ENCODE data around the gene TRIML1. TPM values are rescaled to one million over a fixed set of nuclear protein-coding genes. Genes with fewer than 3 reads are reported as not detected.
"Not testable (repeated sequence)": the region's sequence is repeated elsewhere in the genome, so short reads cannot be mapped to it uniquely, and the experiment has no call there.

TRIML1 gene
- total RNA-seq, 1 experiment from 2014 or later, result not detected

GRCh38 chr4:188147776-188148175 is 8.5 kb downstream of the TRIML1 start:
- DNase-seq (ENCODE audit: low read depth), result no peak

DNA sequence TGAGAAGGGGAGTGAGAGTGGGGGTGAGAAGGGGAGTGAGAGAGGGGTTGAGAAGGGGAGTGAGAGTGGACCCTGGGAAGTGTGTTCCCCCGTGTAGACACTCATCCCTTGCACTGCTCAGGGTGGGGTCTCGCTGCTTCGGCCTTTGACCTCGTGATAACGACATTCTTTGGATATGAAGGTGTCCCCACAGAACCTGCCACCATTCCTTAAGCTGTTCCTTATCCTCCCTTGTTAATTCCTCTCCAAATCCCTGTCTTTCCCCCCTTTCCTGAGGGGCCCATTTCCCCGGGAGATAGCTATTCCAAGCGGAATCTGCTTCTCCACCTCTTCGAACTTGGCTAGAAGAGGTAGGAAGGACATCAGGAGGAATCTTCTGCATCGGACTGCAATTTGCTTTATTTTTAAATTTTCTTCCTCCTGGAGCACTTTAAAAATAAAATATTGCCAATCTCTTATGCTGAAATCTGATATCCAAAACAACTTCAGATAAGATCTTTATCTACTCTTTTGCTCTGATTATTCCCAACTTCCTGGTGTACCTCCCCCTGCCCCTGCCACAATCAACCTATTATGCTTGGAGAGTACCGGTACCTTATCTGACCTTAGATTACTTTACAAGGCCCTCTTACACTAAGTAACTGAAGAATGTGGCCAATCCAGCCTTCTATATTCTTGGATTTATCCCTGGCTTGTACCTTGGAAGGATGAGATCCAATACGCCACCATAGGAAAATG is 15.6 kb downstream of the TRIML1 start:
- no peak for DNase-seq (ENCODE audit: low read depth)

- DNase-seq (ENCODE audit: low read depth), result no peak
These were observed 19.1 kb downstream of the TRIML1 start for GRCh38 chr4:188158336-188158735.

GRCh38 chr4:188159513-188160226 is 20.4 kb downstream of the TRIML1 start:
- DNase-seq (ENCODE audit: low read depth), result not testable (repeated sequence)

GRCh38 chr4:188160406-188160805 is 21.2 kb downstream of the TRIML1 start:
- DNase-seq (ENCODE audit: low read depth), result no peak

DNA sequence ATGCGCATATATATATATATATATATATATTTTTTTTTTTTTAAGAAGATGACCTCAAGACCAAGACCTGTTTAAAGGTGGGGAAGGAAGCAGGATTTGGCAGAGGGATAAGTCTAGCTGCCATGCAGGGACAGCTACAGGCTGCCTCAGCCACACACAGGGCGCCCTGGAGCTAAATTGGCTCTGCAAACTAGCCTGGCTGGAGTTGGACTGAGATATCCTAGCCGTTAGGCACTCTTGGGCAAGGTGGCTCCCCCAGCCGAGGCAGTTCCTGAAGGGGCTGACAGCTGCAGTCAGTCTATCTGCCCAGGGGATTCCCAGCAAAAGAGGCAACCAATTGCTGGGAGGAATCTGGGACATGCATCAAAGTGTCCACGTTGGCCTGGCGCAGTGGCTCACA is 21.9 kb downstream of the TRIML1 start:
- no peak for DNase-seq (ENCODE audit: low read depth)

DNA sequence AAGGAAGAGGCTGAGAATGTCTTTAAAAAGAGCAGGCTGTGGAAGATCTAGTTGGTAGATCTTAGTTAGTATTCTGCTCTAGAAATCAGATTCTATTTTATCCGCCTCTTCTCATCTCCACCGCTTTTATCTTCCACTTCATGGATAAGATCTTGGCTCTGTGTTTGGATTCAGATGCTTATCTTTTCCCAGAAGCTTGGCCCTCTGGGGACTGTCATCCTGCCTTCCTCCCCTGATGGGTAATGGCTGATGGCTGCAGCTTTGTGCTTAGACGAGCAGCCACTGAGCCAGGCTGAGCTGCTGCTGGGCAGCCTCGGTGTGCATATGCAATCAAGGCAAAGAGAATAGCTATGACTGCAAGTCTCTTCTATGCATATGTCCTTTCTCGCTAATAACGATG is 23.5 kb downstream of the TRIML1 start:
- no peak for DNase-seq (ENCODE audit: low read depth)

DNA sequence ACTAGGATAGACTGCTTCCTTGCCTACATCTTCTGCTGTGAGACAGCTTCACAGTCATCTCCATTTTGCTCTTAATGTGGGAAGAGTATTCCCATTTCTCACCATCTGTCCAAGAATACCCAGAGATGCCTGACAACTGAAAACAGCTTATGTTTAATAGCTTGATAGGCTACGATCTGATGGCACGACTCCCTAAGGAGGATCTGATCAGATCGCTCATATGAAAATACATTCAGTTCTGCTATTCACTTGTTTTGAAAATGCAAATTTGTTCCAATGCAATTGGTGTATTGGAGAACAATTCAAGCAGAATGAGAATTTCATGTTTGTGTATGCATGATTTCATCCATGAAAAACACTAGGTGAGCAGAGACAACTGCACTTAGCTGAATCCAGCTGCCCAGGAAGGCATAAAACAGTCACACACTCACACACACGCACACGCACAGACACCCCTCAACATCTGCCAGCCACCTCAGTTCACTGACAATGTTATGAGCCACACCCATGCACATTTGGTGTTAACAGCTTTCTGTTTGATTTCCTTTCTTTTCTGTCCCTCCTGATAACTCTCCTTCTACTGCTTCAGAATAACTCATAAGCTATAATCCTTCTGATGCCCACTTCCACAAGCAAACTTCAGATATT is 29.6 kb downstream of the TRIML1 start:
- DNase-seq (ENCODE audit: low read depth), result no peak

GRCh38 chr4:188171551-188171950 is 32.3 kb downstream of the TRIML1 start:
- DNase-seq (ENCODE audit: low read depth), result no peak

DNA sequence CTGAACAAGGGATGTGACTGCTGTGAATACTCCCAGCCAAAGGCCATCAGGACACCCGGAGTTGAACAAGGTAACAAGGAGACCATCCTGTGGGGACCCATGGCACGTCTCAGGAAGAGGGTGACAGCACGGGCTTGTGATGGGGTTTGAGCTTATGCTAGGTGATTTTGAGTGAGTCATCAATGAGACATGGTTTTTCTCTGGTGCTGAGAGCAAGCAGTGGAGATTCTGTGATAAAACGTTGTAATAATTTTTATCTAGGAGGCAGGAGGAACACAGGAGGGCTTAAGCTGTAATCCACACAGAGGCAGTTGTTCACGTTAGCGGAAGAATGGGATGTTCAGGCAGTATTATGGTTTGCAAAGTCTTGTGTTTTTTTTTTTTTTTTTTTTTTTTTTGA is 36.0 kb downstream of the TRIML1 start:
- no peak for DNase-seq (ENCODE audit: low read depth)

DNA sequence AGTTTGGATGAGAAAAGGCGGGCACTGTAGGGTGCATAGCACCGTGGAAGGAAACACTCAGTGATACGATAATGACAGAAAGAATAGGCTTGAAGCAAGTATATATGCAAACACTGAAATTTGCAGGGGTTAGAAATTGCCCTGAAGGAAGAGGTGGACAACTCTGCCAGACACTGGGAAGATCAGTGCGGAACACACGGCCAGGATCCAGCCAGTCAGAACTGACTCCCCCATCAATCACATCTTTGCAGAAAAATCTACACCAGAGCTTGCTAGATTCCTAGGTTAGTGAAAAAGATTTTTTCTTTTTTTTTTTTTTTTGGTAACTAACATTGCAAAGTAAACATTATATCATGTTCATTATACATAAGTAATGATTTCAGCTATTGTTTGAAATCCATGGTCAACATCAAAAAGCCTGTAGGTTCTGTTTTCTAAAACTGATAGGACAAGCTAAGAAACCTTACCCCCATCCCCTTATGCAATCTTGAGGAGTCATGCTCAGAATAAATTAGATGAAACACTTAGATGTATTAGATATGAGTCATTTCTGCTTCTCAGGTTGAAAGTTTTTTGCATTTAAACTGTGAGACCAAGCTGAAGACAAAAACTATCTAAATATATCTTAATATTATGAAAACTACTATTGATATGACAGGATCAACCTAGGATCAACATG is 38.9 kb downstream of the TRIML1 start:
- DNase-seq (ENCODE audit: low read depth), result no peak

- no peak for DNase-seq (ENCODE audit: low read depth)
These were observed 39.6 kb downstream of the TRIML1 start for GRCh38 chr4:188178806-188179205.

DNA sequence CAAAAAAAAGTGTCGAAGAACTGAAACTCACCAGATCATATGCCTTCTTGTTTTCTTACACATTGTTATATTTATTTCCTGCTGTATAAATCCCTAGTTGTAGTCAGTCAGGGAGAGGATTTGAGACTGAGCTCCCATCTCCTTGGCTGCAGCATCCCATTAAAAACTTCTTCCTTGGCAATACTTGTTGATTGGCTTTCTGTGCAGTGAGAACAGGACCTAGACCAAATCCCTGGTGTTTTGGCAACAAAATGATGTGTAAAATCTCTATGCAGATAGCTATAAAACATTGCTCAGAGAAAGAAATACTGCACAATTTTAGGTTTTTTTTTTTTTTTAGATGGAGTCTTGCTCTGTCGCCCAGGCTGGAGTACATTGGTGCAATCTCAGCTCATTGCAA is 47.9 kb downstream of the TRIML1 start:
- no peak for DNase-seq (ENCODE audit: low read depth)

GRCh38 chr4:188190461-188190860 is 51.2 kb downstream of the TRIML1 start:
- DNase-seq (ENCODE audit: low read depth), result no peak

GRCh38 chr4:188194421-188194820 is 55.2 kb downstream of the TRIML1 start:
- DNase-seq (ENCODE audit: low read depth), result no peak

DNA sequence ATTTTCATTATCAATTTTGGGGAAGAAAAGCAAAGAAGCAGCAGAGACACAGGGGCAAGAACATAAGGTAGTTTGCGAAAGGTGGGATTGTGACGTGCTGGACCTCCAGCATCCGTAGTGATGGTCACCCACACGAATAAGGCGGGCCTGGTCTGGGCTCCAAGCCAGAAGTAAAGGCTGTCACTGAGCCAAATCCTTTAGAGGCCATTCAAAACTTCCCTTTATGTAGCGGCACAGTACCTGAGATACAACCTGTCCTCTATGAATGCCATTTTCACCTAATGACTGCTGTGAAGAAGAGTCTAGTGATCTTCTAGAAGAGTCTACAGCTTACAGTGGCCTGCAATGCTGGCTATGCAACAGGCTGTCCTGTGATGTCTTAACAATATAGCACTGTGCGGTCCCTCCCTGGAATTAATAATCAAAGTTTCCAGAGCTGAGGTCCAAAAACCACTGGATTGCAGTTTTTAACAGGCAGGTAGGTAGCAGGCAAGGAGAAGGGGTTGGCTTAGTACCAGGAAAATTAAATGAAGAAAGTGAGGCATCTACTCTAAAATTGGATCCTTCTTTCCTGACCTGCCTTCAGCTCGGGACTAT is 56.2 kb downstream of the TRIML1 start:
- no peak for DNase-seq (ENCODE audit: low read depth)

GRCh38 chr4:188196134-188196735 is 57.0 kb downstream of the TRIML1 start:
- no peak for DNase-seq (ENCODE audit: low read depth)

Data from LHCN-M2 (cell line).